Left renal cortex interstitium (tissue), 4 donors: ENCODE measurements around the gene RELN. TPM values are rescaled to one million over a fixed set of nuclear protein-coding genes. Genes with fewer than 3 reads are reported as not detected.
"Not testable (repeated sequence)": the region's sequence is repeated elsewhere in the genome, so short reads cannot be mapped to it uniquely, and the experiment has no call there.

Experiments used
- DNase-seq, 4 donors: peaks; one replicate each; pipeline ENCODE4 v3.0.0-alpha.2; 2013; ENCODE audit warnings: low read depth in 4 of 4, low spot score in 2 of 4, missing footprints in 1 of 4
- polyA plus RNA-seq, 4 donors: library from polyadenylated mRNA; unstranded; fragments of 120-200 nt; gene quantifications; one replicate each; pipeline ENCODE4 v1.2.1, GENCODE V29; 2013; ENCODE audit not compliant: insufficient read length in 4 of 4

Gene RELN
- polyA plus RNA-seq, 4 donors: 8.3 to 20.0 (median 13.4) TPM

DNA sequence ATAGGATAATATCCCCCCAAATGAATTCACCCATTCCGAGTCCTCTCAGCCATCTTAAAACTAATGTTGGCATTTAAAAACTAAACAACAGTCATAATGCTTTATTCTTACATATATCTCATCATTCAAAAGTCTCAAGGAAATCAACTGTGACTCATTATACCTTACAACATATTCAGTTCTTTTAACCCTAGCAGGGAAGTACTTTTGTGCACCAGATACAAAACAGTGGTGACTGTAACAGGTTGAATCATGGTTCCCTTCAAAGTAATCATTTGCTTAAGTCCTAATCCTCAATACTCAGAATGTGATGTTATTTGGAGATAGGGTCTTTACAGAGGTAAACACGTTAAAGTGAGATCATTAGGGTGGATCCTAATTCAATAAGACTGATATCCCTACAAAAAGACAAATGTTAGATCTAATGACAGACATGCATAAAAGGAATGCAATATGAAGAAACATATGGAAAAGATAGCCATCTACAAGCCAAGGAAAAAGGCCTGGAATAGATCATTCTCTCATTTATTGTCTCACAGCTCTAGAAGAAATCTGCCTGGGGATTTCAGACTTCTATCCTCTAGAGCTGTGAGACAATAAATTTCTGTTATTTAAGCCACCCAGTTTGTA is 42.3 kb downstream of the RELN start:
- no peak for DNase-seq

DNA sequence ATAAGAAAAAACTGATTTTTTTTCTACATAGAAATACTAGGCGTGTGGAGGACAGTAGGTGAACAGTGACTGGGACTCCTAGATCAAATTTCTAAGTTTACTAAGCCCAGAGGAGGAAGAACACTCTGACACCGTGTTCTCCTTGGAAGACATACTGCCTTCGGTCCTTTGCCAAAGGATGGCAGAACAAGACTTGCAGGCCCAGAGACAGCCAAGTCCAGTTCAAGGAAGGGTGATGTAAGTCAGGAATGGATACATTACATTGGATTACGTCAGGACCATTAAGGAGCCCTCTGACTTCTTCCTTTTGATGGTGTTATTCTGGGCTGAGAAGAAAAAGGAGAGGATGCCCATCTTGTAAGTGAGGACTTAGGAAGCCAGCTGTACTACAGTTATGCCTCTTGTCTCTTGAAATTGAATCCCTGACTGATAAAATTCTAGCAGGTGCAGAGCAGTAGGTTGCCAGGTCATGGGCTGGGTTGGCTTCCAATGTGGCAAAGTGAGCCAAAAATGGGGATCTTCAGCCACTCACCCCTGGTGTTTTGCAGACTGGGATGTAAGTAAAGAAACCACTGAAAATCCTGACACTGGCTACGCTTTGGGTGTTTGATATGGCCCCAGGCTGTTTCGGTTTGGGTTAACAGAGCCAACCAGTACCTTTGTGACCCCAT is 45.1 kb downstream of the RELN start:
- no peak for DNase-seq

DNA sequence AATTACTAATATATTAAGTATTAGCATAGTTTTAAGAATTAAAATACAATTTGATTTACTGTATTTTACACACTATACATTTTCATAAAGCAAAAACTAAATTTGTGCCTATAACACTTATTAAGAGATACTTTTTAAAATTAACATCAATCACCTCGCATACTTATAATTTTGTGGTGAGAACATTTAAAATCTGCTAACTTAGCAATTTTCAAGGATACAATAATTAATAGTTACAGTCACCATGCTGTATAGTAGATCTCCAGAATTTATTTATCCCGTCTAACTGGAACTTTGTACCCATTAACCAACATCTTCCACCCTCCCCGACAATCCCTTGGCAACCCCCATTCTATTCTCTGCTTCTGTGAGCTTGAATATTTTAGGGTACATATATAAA is 47.5 kb downstream of the RELN start:
- no peak for DNase-seq

DNA sequence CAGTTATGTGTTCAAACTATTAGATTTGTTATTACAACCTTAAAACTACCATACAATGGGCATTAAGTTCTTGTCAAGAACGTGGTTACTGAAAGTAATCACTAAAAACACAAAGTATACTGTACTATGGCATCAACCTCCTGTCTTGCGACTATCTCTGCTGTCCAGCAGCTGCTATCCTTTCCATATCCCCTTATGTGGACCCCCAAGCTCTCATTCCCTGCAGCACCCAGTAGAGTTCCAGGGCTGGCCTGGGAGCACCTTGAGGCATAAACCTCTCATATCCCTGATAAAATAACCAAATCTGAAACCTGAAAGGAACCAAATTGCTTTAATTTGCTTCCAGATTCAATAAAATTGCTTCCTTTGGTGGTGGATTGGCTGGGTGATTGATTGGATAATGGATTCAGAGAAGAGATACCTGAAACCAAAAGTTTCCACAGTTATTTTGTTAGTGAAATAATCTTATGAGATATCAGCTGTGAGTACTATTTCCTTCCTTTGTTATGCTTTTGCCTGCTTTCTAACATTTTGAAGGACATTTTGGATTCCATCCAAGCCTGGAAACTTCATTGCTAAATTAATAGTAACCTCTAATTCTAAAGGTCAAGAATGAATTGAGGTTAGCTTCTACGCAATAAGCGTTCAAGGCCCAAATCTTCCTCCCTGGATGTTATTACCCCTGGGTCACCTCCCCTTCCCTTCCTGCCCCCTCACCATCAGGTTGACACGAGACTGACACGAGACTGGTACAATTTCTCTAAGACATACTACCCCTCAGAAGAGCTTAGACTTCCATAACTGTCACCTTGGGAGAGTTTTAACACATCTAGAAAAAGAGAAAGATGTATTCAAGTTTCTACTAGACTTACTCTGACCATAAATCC is 48.8 kb downstream of the RELN start:
- DNase-seq: no peak

DNA sequence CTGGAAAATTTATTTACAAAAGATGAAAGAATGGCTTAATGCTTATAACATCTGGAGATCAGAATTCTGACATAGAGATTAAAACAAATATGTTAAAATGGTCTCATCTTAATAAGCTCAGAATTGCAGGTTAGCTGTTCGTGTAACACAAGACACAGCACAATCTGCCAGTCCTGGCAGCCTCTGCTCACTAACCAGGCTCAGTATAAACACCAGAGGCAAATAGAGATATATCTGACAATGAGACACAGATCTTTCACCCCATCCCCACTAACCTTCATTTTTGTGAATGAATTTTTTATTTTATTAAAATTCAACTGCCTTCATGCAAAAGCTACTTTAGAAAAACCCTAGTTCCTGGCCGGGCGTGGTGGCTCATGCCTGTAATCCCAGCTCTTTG is 51.8 kb downstream of the RELN start:
- no peak for DNase-seq

DNA sequence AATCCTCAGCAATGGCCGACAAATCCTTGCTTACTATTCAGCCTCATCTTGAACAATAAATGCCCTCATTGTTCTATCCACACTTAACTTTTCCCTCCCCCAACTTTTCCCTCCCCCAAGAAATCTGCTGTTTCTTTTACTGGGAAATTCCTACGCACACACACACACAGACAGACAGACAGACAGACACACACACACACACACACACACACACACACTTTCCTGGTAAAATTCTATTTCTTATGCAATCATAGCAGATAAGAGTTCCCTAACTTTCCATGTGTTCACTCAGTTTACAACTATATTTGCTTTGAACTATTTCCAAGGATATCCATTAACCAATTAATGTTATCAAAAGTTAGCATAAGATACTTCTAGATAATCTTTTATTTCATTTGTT is 52.9 kb downstream of the RELN start:
- no peak for DNase-seq

DNA sequence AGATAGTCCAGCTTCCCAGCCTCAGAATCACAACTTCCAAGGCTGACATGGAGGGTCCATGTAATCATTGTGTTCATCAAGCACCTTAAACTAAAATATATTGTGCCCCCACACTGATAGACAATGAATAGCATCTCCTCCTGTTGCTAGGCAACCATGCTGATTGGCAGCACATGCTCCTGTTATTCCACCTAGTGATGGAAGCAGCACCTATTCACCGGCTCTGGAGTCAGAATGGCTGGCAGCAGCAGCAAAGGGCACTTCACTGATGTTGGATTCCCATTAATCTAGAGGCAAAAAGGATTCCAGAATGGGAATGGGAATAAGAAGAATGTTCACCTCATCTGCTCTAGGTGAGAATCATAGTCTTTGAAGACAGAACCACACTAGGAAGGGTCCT is 55.0 kb downstream of the RELN start:
- no peak for DNase-seq

DNA sequence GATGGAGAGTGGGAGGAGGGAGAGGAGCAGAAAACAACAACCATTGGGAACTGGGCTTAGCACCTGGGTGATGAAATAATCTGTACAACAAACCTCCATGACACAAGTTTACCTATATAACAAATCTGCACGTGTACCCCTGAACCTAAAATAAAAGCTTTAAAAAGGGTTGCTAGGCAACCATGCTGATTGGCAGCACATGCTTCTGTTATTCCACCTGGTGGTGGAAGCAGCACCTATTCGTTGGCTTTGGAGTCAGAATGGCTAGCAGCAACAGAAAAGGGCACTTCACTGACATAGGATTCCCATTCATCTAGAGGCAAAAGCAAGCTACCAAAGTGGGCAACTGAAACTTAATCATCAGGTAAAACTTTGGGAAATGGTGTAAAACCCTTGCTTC is 57.1 kb downstream of the RELN start:
- no peak for DNase-seq

DNA sequence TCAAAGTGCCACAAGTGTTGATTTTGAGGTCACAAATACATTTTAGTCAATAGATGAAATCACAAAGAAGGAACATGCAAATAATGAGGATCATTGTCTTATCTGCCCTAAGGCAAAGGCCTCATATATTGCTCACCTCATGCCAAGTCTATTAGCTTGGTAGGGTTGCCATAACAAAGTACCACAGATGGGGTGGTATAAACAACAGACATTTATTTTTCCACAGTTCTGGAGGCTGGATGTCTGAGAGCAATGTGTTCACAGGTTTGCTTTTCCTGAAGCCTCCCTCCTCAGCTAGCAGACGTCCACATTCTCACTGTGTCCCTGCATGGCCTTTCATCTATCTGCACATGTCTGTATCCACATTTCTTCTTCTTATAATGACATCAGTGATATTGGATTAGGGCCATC is 59.6 kb downstream of the RELN start:
- DNase-seq: no peak

DNA sequence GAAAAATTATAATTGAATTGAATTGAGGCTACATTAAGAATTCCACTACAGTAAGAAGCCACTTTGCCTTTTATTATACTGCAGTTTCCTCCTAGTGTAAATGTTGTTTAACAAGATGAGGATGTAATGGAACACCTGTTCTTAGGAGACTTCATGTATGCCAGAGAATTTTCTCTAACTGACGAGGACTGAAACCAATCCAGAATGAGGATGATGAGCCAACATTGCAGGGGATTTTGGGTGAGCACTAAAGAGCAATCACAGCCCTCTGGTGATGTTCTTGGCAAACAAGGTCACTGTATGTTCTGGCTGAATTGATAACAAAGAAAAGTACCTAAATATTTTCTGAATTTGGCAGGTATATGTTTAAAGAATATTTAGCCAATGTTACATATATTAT is 60.9 kb downstream of the RELN start:
- DNase-seq: no peak

DNA sequence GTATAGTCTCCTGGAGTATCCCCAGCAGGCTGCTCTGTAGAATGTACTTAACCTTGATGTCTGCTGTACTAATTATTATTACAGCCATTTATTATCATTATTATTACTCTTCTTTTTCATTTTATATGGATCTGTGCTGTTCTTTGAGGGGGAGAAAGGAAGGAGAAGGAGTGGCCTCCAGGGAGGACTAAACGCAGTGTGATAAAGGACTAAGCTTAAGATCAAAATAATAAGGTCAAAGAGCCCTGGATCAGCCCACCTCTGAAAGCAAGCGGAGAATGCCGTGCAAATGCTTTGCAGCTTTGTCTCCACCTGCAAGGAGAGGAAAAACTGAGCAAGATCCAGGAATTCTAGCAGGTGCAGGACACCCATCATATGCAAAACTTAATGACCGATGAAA is 65.3 kb downstream of the RELN start:
- DNase-seq: no peak

DNA sequence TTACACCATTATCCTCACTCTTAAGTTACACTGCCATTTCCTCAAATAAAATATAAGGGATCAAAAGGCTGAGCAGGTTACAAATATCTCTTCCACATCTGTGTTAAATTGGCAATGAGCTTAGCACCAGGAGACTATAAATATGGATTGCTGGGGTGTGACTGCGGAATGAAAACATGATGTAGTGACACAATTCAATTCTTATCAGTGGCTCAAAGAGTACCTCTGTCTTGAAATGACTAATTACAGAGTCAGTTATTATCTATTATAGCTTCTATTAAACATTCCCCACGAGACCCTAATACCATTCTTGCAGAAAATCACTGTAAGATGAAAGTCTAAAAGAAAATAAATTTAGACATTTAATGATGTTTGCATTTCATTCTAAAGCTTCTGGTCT is 67.1 kb downstream of the RELN start:
- DNase-seq: no peak

DNA sequence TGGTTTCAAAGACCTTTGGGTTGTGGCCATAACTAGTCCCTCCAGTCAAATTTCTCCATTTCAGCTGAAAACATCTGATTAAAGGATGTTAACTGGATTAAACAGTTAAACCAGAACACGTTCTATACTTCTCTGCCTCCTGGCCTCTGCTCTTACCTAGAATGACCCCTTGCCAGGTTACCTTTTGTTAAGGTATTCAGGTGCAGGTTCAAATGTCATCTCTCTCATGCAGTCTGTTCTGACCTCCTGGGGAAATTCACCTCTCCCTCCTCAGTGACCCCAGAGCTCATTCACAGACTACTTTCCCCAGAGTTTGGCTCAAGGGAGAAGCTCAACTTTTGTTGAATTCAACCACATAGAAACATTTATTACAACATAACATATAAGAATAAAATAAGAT is 67.8 kb downstream of the RELN start:
- DNase-seq: no peak

DNA sequence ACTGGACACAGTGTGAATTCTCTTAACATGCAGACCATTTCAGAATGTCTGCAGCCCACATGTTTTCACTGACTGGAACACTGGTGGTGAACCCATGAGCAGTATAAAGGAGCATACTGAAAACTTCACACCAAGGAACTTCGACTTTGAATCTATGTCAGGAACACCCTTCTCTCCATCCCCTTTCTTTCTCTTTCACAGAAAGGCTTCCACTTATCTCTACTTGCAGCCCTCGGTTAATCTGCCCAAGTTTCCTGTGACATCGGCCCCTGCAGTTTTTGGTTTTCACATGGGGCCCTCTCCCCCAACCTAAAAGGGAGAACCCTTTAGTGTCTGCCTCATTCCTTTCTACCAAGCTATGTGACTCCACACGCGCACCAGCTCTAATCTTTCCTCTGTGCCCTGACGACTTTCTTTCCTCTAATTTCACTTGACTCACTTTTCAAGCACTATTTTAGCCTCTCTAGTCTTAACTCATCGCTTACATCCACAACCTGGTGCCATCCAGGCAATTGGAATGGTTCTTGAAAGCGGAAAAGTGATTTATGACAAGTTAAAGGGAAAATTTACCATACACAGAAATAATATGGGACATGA is 70.1 kb downstream of the RELN start:
- DNase-seq: no peak

DNA sequence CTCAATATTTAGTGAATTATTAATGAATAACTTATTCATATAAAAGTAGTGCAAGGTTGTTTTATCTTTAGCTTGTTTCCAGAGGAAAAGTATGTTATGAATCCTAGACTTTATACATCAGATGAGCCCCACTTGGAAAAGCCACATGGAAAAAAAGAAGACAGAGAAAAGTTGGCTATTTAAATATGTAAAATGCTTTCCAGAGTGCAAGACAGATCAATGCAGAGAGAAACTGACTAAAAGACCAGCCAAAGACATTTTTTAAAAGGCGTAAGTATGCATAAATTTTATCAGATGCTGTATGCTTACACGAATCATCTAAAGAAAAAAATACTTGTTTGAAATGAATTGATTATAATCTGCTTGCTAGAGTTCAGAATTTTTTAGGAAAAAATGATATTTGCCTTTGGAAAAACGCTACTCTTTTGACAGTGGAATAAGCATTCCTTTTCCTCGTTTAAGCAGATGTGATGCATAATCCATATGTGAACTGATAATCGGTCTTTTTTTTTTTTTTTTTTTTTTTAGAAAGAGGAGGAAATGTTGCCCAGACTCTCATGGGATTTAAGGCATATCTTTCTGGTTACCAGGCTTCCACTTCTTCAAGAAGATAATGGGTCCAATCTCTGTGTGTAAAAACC is 70.7 kb downstream of the RELN start:
- no peak for DNase-seq

DNA sequence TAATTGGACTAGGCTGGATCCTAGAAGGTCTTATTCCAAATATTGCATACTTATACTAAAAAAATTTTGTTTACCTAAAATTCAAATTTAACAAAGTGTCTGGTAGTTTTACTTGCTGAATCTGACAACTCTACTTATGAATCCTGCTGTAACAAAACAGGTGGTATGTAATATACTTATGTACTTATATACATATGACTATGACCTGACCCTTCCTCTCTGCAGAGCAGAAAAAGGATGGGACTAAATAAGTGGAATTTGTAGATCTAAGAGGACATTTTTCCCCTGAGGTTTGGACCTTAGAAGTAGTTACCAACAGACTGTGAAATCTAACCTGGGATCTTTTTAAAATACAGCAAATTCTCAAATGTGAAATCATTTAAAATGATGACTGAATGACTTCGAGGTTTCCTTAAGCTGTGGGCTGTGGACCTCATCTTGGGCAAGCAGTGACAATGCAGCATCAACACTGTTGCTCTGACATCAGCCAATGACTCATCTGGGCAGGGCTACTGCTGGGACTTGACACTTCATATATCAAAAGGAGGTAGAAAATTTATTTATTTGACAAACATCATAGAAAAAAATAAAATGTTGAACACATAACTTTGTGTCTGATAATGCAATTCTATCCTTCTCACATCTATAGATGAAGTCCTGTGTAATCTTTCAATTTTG is 73.6 kb downstream of the RELN start:
- DNase-seq: no peak

DNA sequence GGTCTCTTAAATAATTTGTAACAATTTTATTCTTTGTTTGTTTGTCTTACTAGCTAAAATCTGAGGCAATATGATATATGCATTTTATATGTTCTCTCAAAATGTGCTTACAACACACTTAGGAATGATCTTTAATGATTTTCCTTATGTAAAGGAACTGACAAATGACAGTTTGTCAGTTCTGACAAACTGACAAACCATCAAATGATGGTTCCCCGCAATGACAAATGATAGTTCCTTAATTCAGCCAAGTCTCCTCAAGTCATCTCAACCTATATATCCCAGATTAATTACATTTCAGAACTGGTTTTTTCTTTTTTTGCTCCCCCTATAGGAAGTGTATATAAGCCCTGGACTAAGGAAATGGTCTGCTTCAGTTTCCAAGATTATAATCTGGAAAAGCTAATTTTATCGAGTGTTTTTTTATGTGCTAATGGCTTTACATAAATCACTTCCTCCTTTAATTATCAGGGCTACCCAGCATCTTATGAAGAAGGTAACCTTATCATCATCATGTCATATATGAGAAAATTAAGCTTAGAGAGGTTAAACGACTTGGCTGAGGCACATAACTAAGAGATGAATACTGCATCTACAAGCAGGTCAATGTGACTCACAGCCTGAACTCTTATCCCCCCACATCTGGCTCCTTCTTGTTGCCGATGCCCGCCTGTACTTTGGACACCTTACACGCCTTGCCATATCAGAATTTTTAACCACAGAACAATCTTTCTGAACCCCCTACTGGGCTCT is 75.1 kb downstream of the RELN start:
- no peak for DNase-seq

DNA sequence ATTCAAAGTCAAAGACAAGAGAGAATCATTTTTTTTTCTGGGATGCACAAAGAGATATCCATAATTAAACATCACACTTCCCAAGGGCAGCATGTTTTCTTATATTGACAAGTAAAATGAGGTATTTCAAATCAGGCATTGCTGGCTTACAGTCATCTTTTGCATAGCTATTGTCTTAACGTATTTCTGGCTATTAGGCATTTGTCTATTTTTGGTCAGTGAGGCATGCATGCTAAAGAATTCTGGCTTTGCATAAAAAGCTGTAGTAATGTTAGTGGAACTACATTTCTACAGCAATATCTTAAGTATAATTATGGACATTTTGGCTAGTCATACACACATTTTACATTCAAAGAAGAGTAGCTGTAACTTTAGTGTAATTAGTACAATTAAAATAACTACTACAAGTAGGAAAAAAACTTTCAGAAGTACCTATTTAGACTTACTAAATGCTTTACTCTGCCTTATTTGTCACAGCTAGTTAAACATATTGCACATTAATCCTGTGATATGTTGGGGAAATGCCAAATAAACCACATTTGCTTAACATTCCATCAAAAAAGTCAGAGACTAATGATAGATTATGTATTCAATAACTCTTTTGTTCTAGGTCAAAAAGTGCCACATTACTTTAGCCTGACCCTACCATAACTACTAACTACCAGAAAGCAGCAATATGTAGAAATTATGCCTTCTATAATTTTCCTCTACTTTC is 76.4 kb downstream of the RELN start:
- no peak for DNase-seq

DNA sequence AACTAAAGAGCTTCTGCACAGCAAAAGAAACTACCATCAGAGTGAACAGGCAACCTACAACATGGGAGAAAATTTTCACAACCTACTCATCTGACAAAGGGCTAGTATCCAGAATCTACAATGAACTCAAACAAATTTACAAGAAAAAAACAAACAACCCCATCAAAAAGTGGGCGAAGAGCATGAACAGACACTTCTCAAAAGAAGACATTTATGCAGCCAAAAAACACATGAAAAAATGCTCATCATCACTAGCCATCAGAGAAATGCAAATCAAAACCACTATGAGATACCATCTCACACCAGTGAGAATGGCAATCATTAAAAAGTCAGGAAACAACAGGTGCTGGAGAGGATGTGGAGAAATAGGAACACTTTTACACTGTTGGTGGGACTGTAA is 78.4 kb downstream of the RELN start:
- DNase-seq: not testable (repeated sequence)
